ENCODE measurements around the gene EIF2A. TPM values are rescaled to one million over a fixed set of nuclear protein-coding genes. Genes with fewer than 3 reads are reported as not detected.

EIF2A gene
- total and polyA plus RNA-seq, 9 of the 15 experiments (the other 6 are each of a cell fraction or from before 2014, with no cell fraction given), result 106 to 192 (median 168) TPM

- TF ChIP-seq, protein P1, sequence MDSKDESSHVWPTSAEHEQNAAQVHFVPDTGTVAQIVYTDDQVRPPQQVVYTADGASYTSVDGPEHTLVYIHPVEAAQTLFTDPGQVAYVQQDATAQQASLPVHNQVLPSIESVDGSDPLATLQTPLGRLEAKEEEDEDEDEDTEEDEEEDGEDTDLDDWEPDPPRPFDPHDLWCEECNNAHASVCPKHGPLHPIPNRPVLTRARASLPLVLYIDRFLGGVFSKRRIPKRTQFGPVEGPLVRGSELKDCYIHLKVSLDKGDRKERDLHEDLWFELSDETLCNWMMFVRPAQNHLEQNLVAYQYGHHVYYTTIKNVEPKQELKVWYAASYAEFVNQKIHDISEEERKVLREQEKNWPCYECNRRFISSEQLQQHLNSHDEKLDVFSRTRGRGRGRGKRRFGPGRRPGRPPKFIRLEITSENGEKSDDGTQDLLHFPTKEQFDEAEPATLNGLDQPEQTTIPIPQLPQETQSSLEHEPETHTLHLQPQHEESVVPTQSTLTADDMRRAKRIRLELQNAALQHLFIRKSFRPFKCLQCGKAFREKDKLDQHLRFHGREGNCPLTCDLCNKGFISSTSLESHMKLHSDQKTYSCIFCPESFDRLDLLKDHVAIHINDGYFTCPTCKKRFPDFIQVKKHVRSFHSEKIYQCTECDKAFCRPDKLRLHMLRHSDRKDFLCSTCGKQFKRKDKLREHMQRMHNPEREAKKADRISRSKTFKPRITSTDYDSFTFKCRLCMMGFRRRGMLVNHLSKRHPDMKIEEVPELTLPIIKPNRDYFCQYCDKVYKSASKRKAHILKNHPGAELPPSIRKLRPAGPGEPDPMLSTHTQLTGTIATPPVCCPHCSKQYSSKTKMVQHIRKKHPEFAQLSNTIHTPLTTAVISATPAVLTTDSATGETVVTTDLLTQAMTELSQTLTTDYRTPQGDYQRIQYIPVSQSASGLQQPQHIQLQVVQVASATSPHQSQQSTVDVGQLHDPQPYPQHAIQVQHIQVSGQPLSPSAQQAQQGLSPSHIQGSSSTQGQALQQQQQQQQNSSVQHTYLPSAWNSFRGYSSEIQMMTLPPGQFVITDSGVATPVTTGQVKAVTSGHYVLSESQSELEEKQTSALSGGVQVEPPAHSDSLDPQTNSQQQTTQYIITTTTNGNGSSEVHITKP (IDR thresholded peaks at IDR 0.05; ENCODE audit: partially characterized antibody), result no peak
- no peak for TF ChIP-seq BRF1 (IDR thresholded peaks at IDR 0.05; ENCODE audit: borderline replicate concordance, extremely low read depth, insufficient read length)
- TF ChIP-seq PCBP1 (IDR thresholded peaks at IDR 0.05; ENCODE audit: low read depth, low read length, poor library complexity, severe bottlenecking), result no peak
- TF ChIP-seq, protein P2, sequence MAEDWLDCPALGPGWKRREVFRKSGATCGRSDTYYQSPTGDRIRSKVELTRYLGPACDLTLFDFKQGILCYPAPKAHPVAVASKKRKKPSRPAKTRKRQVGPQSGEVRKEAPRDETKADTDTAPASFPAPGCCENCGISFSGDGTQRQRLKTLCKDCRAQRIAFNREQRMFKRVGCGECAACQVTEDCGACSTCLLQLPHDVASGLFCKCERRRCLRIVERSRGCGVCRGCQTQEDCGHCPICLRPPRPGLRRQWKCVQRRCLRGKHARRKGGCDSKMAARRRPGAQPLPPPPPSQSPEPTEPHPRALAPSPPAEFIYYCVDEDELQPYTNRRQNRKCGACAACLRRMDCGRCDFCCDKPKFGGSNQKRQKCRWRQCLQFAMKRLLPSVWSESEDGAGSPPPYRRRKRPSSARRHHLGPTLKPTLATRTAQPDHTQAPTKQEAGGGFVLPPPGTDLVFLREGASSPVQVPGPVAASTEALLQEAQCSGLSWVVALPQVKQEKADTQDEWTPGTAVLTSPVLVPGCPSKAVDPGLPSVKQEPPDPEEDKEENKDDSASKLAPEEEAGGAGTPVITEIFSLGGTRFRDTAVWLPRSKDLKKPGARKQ (CRISPR knock-in tag; IDR thresholded peaks at IDR 0.05), result no peak
- TF ChIP-seq KLF1 (tag; IDR thresholded peaks at IDR 0.05), result no peak
- TF ChIP-seq, protein P3, sequence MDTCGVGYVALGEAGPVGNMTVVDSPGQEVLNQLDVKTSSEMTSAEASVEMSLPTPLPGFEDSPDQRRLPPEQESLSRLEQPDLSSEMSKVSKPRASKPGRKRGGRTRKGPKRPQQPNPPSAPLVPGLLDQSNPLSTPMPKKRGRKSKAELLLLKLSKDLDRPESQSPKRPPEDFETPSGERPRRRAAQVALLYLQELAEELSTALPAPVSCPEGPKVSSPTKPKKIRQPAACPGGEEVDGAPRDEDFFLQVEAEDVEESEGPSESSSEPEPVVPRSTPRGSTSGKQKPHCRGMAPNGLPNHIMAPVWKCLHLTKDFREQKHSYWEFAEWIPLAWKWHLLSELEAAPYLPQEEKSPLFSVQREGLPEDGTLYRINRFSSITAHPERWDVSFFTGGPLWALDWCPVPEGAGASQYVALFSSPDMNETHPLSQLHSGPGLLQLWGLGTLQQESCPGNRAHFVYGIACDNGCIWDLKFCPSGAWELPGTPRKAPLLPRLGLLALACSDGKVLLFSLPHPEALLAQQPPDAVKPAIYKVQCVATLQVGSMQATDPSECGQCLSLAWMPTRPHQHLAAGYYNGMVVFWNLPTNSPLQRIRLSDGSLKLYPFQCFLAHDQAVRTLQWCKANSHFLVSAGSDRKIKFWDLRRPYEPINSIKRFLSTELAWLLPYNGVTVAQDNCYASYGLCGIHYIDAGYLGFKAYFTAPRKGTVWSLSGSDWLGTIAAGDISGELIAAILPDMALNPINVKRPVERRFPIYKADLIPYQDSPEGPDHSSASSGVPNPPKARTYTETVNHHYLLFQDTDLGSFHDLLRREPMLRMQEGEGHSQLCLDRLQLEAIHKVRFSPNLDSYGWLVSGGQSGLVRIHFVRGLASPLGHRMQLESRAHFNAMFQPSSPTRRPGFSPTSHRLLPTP (IDR thresholded peaks at IDR 0.05; ENCODE audit: borderline replicate concordance, extremely low read depth, insufficient read length), result no peak
- no peak for TF ChIP-seq POLR2AphosphoS5 (IDR thresholded peaks at IDR 0.05; ENCODE audit: control insufficient read depth, insufficient read depth, low read depth, low read length)
- TF ChIP-seq KDM5B (IDR thresholded peaks at IDR 0.05; ENCODE audit: insufficient replicate concordance, low read depth, low read length), result no peak
- TF ChIP-seq, protein P4, sequence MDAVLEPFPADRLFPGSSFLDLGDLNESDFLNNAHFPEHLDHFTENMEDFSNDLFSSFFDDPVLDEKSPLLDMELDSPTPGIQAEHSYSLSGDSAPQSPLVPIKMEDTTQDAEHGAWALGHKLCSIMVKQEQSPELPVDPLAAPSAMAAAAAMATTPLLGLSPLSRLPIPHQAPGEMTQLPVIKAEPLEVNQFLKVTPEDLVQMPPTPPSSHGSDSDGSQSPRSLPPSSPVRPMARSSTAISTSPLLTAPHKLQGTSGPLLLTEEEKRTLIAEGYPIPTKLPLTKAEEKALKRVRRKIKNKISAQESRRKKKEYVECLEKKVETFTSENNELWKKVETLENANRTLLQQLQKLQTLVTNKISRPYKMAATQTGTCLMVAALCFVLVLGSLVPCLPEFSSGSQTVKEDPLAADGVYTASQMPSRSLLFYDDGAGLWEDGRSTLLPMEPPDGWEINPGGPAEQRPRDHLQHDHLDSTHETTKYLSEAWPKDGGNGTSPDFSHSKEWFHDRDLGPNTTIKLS (IDR thresholded peaks at IDR 0.05; ENCODE audit: borderline replicate concordance, low read depth), result no peak
- TF ChIP-seq ZNF354B (CRISPR knock-in tag; IDR thresholded peaks at IDR 0.05), result no peak
- no peak for TF ChIP-seq HCFC1 (IDR thresholded peaks at IDR 0.05; ENCODE audit: low read depth, low read length)
These were observed 65.9 kb downstream of the EIF2A start (continued) for GRCh38 chr3:150612494-150612893.
